Measurements from ENCODE around the gene ADAMTS2. TPM values are rescaled to one million over a fixed set of nuclear protein-coding genes. Genes with fewer than 3 reads are reported as not detected.

ADAMTS2 gene
- total RNA-seq, 1 donor from 2014 or later = 18.8 TPM

GRCh38 chr5:179387151-179388110 lies 42.2 kb upstream of the ADAMTS2 start:
- H3K9me3 ChIP-seq (ENCODE audit: insufficient read depth, low read depth, low read length) = peaks cover 22% of the 10 kb centered on the region
- DNase-seq (ENCODE audit: low read depth) = no peak
- H3K4me3 ChIP-seq (ENCODE audit: insufficient read depth, low read depth, low read length) = no peak overlapping the region
- H3K27me3 ChIP-seq (ENCODE audit: insufficient read depth, low read length) = no peaks in the 10 kb centered on the region
- H3K9me3 Mint-ChIP-seq (ENCODE audit: unreplicated experiment) = peaks cover 39% of the 10 kb centered on the region
- no peak for FAIRE-seq
- peaks cover 2% of the 10 kb centered on the region for H3K4me1 Mint-ChIP-seq (ENCODE audit: low read depth, unreplicated experiment)
- no peaks in the 10 kb centered on the region for H3K4me1 ChIP-seq (ENCODE audit: insufficient read depth, low read length)
- no peaks in the 10 kb centered on the region for H3K27me3 Mint-ChIP-seq (ENCODE audit: low read depth, unreplicated experiment)
- H3K9ac ChIP-seq (ENCODE audit: low read length) = no peak overlapping the region
- no peak overlapping the region for H3K4me2 ChIP-seq (ENCODE audit: low read length)
- H3K79me2 ChIP-seq (ENCODE audit: insufficient read depth, low read length) = no peaks in the 10 kb centered on the region
- H3K36me3 Mint-ChIP-seq (ENCODE audit: low read depth, unreplicated experiment) = peaks cover 7% of the 10 kb centered on the region
- no peak overlapping the region for H3K27ac Mint-ChIP-seq (ENCODE audit: unreplicated experiment)
- H3K36me3 ChIP-seq (ENCODE audit: insufficient read depth, low read length) = no peaks in the 10 kb centered on the region
- H3K27ac ChIP-seq (ENCODE audit: low read depth, low read length) = no peak overlapping the region
- H3K4me3 Mint-ChIP-seq (ENCODE audit: unreplicated experiment) = no peak overlapping the region
- H2AFZ ChIP-seq (ENCODE audit: low read depth, low read length) = no peak overlapping the region
- TF ChIP-seq EZH2 (IDR thresholded peaks at IDR 0.05; ENCODE audit: insufficient read depth, low read length) = no peak
- TF ChIP-seq, protein P1, sequence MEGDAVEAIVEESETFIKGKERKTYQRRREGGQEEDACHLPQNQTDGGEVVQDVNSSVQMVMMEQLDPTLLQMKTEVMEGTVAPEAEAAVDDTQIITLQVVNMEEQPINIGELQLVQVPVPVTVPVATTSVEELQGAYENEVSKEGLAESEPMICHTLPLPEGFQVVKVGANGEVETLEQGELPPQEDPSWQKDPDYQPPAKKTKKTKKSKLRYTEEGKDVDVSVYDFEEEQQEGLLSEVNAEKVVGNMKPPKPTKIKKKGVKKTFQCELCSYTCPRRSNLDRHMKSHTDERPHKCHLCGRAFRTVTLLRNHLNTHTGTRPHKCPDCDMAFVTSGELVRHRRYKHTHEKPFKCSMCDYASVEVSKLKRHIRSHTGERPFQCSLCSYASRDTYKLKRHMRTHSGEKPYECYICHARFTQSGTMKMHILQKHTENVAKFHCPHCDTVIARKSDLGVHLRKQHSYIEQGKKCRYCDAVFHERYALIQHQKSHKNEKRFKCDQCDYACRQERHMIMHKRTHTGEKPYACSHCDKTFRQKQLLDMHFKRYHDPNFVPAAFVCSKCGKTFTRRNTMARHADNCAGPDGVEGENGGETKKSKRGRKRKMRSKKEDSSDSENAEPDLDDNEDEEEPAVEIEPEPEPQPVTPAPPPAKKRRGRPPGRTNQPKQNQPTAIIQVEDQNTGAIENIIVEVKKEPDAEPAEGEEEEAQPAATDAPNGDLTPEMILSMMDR (IDR thresholded peaks at IDR 0.05; ENCODE audit: insufficient read depth, low read depth, low read length) = no peak
- no peaks in the 10 kb centered on the region for H4K20me1 ChIP-seq (ENCODE audit: insufficient read depth, low read length)

- Histone ChIP-seq H4K20me1 (ENCODE audit: insufficient read depth, low read length) (no peaks in the 10 kb centered on the region), H3K9ac (ENCODE audit: low read length) (no peak overlapping the region), H3K79me2 (ENCODE audit: insufficient read depth, low read length) (no peaks in the 10 kb centered on the region), H3K36me3 (ENCODE audit: insufficient read depth, low read length) (no peaks in the 10 kb centered on the region), H3K9me3 (ENCODE audit: insufficient read depth, low read depth, low read length) (peaks cover 22% of the 10 kb centered on the region), H2AFZ (ENCODE audit: low read depth, low read length) (no peak overlapping the region), H3K4me1 (ENCODE audit: insufficient read depth, low read length) (no peaks in the 10 kb centered on the region), H3K27me3 (ENCODE audit: insufficient read depth, low read length) (no peaks in the 10 kb centered on the region), H3K4me2 (ENCODE audit: low read length) (no peak overlapping the region), H3K27ac (ENCODE audit: low read depth, low read length) (no peak overlapping the region), H3K4me3 (ENCODE audit: insufficient read depth, low read depth, low read length) (no peak overlapping the region)
- H3K9me3 Mint-ChIP-seq (ENCODE audit: unreplicated experiment) = peaks cover 30% of the 10 kb centered on the region
- H3K4me1 Mint-ChIP-seq (ENCODE audit: low read depth, unreplicated experiment) = peaks cover 2% of the 10 kb centered on the region
- no peak for TF ChIP-seq EZH2 (IDR thresholded peaks at IDR 0.05; ENCODE audit: insufficient read depth, low read length)
- TF ChIP-seq, protein P1 (IDR thresholded peaks at IDR 0.05; ENCODE audit: insufficient read depth, low read depth, low read length) = no peak
- no peak for DNase-seq (ENCODE audit: low read depth)
- H3K36me3 Mint-ChIP-seq (ENCODE audit: low read depth, unreplicated experiment) = peaks cover 7% of the 10 kb centered on the region
- peak overlapping the region; percentile 34 for H3K27ac Mint-ChIP-seq (ENCODE audit: unreplicated experiment)
- no peak for FAIRE-seq
- no peaks in the 10 kb centered on the region for H3K27me3 Mint-ChIP-seq (ENCODE audit: low read depth, unreplicated experiment)
- H3K4me3 Mint-ChIP-seq (ENCODE audit: unreplicated experiment) = no peak overlapping the region
Measured at GRCh38 chr5:179385914-179386313, 40.7 kb upstream of the ADAMTS2 start.

GRCh38 chr5:179382486-179382885 lies 37.2 kb upstream of the ADAMTS2 start:
- no peaks in the 10 kb centered on the region for H3K27me3 Mint-ChIP-seq (ENCODE audit: low read depth, unreplicated experiment)

More at GRCh38 chr5:179382486-179382885, 37.2 kb upstream of the ADAMTS2 start:
- no peak overlapping the region for H3K4me2 ChIP-seq (ENCODE audit: low read length)
- FAIRE-seq = no peak
- H3K9ac ChIP-seq (ENCODE audit: low read length) = no peak overlapping the region
- no peaks in the 10 kb centered on the region for H3K36me3 ChIP-seq (ENCODE audit: insufficient read depth, low read length)
- no peak overlapping the region for H3K4me3 ChIP-seq (ENCODE audit: insufficient read depth, low read depth, low read length)
- TF ChIP-seq, protein P1 (IDR thresholded peaks at IDR 0.05; ENCODE audit: insufficient read depth, low read depth, low read length) = no peak
- no peak for TF ChIP-seq EZH2 (IDR thresholded peaks at IDR 0.05; ENCODE audit: insufficient read depth, low read length)
- Mint-ChIP-seq H3K9me3 (ENCODE audit: unreplicated experiment) (peaks cover 5% of the 10 kb centered on the region), H3K4me1 (ENCODE audit: low read depth, unreplicated experiment) (peaks cover 15% of the 10 kb centered on the region), H3K27ac (ENCODE audit: unreplicated experiment) (no peak overlapping the region), H3K36me3 (ENCODE audit: low read depth, unreplicated experiment) (no peaks in the 10 kb centered on the region), H3K4me3 (ENCODE audit: unreplicated experiment) (no peak overlapping the region)
- DNase-seq (ENCODE audit: low read depth) = no peak
- no peak overlapping the region for H2AFZ ChIP-seq (ENCODE audit: low read depth, low read length)
- H3K79me2 ChIP-seq (ENCODE audit: insufficient read depth, low read length) = no peaks in the 10 kb centered on the region
- H3K27ac ChIP-seq (ENCODE audit: low read depth, low read length) = no peak overlapping the region
- H3K9me3 ChIP-seq (ENCODE audit: insufficient read depth, low read depth, low read length) = peaks cover 6% of the 10 kb centered on the region
- H3K27me3 ChIP-seq (ENCODE audit: insufficient read depth, low read length) = no peaks in the 10 kb centered on the region
- H3K4me1 ChIP-seq (ENCODE audit: insufficient read depth, low read length) = peaks cover 8% of the 10 kb centered on the region
- H4K20me1 ChIP-seq (ENCODE audit: insufficient read depth, low read length) = no peaks in the 10 kb centered on the region

All from astrocyte (in vitro differentiated cells and primary cell).